D721Med (cell line): Measurements from ENCODE around the gene MKS1.

Source experiments
- DNase-seq: peaks from one replicate; pipeline ENCODE4 v3.0.0; 2011; ENCODE audit warnings: low spot score; ENCODE audit not compliant: insufficient read length
- FAIRE-seq: peaks from 2 replicates; lab custom pipeline; 2011; peaks lifted over from hg19 to GRCh38; lab: Jason Lieb, UNC
- TF ChIP-seq, protein P1 (sequence below): IDR thresholded peaks from 2 replicates; pipeline ENCODE4 v1.5.1; 2012; ENCODE audit warnings: mild to moderate bottlenecking, control low read depth; ENCODE audit not compliant: insufficient read depth; ENCODE audit errors: missing control alignments

Gene MKS1

DNA sequence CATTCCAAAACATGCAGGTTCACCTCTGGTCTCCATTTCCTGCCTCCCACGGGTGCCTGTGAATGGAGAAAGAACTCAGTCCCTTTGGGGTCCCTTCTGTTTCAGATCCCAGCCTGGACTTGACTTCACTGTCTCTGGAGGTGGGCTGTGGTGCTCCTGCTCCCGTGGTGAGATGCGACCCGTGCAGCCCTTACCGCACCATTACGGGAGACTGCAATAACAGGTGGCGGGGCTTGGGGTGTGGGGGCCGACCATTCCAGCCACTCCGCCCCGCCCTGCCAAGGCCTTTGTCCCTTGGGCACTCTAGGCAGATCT lies 29.9 kb upstream of the MKS1 start:
- FAIRE-seq (no peak), DNase-seq (no peak)
- TF ChIP-seq, protein P1, sequence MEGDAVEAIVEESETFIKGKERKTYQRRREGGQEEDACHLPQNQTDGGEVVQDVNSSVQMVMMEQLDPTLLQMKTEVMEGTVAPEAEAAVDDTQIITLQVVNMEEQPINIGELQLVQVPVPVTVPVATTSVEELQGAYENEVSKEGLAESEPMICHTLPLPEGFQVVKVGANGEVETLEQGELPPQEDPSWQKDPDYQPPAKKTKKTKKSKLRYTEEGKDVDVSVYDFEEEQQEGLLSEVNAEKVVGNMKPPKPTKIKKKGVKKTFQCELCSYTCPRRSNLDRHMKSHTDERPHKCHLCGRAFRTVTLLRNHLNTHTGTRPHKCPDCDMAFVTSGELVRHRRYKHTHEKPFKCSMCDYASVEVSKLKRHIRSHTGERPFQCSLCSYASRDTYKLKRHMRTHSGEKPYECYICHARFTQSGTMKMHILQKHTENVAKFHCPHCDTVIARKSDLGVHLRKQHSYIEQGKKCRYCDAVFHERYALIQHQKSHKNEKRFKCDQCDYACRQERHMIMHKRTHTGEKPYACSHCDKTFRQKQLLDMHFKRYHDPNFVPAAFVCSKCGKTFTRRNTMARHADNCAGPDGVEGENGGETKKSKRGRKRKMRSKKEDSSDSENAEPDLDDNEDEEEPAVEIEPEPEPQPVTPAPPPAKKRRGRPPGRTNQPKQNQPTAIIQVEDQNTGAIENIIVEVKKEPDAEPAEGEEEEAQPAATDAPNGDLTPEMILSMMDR = no peak

GRCh38 chr17:58247511-58248363 lies 28.7 kb upstream of the MKS1 start:
- FAIRE-seq = no peak
- TF ChIP-seq, protein P1 = no peak

GRCh38 chr17:58246781-58247180 lies 27.7 kb upstream of the MKS1 start:
- TF ChIP-seq, protein P1 = no peak
- FAIRE-seq = no peak
- DNase-seq = no peak

More at GRCh38 chr17:58247511-58248363, 28.7 kb upstream of the MKS1 start:
- DNase-seq = no peak

DNA sequence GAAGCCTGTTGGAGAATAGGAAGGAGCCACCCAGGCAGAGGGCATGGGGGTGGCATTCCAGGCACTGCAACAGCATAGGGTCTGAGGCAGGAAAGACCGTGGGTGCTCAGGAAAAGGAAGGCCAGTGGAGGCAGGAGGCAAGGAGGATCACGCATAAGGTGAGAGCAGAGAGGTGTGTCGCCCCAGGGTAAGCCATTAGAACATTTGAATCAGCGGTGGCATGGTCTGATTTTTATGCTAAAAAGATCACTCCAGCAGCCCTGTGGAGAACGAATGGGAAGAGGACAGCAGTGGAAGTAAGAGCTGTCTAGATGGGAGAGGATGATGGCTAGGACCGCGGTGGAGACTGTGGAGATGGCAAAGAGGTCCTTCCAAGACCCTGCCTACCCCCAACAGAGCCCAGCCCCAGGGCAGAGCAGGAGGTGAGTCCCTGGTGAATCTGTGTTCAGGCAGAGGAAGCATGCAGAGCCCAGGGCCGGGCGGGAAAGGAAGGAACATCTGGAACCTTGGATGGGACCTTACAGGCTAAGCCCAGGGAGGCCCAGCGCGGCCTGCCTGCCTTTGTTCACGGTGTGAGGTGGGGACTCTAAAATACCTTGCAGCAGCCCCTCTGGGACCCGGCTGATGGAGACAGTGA lies 27.2 kb upstream of the MKS1 start:
- DNase-seq (no peak), FAIRE-seq (no peak)
- TF ChIP-seq, protein P1 = no peak

DNA sequence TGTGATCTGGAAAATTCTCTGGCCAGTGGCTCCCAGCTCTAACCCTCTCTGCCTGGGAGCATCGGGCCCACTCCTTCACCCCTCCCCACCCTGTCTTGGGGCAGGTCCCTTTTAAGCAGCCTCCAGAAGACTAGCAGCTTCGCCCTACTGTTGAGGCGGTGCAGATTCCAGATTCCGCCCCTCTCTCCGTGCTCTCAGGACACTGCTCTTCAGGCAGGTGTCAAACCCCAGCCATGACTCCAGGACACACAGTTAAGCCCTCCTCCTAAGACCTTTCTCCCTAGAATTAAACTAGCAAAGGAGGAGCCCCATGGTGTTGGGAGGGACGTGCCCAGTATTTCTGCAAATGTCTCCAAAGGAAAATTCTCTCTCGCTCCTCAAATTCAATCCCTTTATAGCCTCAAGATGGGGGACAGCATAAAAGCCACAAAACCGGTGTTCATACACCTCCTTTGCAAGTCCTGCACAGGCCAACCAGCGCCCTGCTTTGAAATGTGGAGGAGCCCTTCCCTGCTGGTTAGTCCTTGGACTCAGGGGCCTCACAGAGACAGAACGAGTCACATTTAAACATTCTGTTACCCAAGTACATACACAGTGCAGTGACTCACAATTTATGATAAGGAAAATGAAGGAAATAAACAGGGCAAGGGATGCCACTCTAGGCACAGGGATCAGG lies 26.5 kb upstream of the MKS1 start:
- TF ChIP-seq, protein P1 = no peak
- FAIRE-seq = no peak

GRCh38 chr17:58244963-58245362 lies 25.9 kb upstream of the MKS1 start:
- DNase-seq = peak; percentile 55
- TF ChIP-seq, protein P1 = no peak
- no peak for FAIRE-seq

More for the DNA sequence above, 26.5 kb upstream of the MKS1 start:
- DNase-seq = no peak
